Stimulated activated CD4-positive, alpha-beta T cell treated with anti-CD3 and anti-CD28 coated beads, Interleukin-1b, Interleukin-23, amount 100 ng/mL, for 24 hours (primary cell): Measurements from ENCODE around the gene CNTN4.

Source experiments
- DNase-seq, 4 experiments: peaks; one replicate each; pipeline ENCODE4 v3.0.0-alpha.2; 2020; ENCODE audit warnings: low read depth in 4 of 4, low spot score in 1 of 4

CNTN4 gene

DNA sequence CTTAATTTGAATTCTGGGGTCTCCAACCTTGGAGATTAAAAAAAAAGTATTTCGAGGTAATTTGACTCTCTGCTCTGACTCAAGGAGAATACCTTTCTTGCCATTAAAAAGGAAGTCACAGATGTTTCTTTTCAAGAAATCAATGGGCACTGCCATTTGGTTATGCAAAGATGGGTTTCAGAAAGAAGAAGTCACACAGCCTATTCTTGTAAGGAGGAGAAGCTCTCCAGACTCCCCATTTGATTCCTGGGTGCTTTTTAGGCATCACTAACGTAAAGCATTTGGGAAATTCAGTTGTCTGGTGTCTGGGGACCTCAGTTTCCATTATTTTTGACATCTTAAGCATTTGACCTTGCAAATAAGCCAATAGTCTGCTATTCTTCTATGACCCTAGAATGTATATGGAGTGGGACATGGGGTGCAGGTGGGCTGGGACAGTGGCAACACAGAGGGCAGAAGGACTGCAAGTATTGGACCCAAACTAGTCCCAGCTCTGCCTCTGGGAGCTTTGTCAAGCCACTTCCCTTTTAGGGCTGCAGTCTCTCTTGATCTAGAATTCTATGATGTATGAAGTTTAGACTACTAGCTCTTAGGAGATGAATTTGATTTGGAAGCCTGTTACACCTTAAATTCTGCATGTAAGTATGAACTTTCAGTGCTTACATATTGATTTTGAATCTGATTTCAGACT is 983.7 kb downstream of the CNTN4 start:
- DNase-seq: no peak

DNA sequence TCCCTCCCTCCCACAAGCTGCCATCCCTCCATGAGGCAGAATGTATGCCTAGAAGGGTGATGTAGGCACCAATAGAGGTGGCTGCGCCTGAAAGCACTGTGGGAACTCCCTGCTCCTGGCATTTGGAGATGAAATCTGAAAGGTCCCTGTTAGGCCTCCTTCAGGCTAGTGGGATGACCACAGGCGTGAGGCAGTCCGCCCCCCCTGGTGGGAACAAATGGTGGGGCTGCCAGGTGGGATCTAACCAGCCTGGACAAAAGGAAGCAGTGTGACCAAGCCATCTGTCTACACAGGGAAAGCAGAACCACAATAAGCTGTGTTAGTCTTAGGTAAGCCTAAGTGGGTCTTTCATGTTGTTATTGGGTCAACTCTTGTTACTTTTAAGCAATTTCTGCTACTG is 986.2 kb downstream of the CNTN4 start:
- no peak for DNase-seq

DNA sequence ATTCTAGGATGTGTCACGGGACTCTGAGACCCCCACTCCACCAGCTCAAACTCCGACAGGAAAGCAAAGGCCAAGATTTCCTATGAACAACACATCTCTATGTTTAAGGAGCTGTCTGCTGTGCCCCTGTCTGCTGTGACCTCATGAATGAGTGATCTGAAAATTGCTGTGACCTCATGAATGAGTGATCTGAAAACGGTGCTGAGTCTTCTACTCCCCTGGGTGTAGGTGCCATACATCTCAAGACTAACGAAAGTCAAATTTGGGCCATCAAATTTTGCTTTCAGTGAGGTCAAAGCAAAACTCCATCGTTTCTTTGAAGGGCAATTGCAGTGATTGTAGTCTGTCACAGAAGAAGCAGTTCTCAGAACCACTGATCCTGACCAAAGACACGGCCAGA is 987.1 kb downstream of the CNTN4 start:
- no peak for DNase-seq

DNA sequence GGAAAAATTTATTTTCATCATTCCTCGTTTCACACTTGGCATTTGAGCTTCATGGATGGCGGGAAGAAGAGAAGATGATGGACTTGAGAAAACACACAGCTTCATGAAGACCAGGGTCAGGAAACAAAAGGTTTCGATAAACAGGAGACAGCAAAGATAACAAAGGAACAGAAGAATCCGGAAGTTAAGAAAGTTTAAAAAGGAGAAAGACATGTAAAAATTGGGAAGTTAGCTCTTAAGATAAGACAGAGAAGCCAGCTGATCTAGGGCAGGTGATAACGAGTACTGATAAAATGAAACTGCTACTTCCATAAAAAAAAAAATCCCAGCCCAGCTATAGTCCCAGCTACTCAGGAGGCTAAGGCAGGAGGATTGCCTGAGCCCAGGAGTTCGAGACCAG is 987.6 kb downstream of the CNTN4 start:
- DNase-seq: no peak

DNA sequence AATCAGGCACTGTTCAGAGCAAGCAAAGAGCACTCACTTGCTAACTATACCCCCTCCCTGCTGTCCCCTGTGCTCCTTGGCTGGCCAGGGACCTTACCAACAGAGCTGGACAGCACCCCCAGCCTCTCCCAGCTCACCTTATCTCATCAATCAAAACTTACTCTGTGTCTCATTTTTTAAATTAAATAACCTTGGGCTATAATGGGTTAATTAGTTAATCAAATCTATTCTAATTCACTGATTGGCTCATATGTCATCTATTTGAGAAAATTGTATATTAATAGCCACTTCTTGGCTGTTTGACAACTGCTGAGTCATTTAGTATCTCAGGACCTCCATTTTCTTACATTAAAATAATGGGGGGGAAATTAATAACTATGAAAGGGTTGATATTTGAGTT is 988.6 kb downstream of the CNTN4 start:
- no peak for DNase-seq

DNA sequence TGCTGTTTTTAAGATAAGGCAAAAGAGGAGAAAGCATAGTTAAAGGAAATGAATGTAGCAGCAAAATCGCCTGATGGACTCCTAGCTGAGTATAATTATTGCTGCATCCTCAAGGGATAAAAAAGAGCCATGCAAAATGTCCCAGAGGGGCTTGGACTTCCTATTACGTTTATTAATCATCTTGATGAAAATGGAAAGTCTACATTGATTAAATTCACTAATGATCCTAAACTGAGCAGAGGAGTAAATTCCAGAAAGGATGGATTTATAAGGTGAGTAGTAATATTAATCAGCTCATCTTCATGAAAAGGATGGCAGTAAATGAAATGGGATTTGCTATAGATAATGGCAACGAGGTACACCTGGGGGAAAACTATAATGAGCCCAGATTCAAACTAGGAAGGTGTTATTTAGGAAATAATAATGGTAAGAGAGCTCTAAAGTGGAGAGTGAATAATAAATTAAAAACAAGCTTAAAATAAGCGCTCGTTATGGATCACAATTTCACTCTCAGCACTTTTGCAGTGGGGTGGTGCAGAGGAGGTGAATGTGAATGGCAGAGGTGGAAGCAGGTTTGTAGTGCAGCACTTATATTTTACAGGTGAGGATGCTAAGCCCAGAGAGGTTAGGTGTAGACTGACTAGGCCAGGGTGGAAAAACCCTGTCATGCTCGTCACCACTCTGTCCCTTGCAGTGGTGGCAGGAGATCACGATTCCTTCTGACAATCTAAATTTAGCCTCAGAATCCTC is 989.2 kb downstream of the CNTN4 start:
- no peak for DNase-seq

DNA sequence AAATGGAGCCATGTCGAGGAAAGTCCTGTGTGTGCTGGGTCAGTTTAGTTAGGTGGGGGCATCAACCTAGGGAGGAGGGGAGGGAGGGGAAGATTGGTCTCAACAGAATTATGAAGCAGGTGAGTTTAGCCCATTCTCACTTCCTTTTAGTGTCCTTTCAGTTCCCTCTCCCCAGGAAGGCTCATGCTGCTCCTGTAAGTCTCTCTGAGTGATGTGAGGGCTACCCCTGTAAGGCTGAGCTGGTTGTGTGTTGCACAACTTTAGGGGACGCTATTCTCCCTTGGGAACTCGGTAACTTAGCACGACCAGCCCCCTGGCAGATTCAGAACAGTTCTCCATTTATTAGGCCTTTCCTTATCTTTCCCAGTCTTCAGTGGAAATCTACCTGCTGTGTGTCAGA is 990.4 kb downstream of the CNTN4 start:
- no peak for DNase-seq

DNA sequence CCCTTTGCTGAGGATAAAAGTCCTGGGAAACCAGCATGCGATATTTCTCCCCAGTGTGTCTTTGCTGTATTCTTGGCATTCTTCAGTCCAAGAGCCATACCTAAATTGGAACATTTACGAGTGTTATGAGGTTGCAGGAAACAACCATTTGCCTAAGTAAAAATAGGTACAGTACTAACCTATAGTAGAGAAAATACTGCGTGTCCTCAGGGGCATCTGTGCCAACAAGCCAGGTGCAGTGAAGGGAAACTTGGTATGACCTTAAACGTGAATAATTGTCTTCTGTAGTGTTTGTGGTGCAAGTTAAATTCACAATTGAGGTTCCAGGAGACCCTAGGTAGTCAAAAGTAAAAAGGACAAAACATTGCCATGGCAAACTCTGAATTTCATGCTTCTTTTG is 999.3 kb downstream of the CNTN4 start:
- DNase-seq: no peak

DNA sequence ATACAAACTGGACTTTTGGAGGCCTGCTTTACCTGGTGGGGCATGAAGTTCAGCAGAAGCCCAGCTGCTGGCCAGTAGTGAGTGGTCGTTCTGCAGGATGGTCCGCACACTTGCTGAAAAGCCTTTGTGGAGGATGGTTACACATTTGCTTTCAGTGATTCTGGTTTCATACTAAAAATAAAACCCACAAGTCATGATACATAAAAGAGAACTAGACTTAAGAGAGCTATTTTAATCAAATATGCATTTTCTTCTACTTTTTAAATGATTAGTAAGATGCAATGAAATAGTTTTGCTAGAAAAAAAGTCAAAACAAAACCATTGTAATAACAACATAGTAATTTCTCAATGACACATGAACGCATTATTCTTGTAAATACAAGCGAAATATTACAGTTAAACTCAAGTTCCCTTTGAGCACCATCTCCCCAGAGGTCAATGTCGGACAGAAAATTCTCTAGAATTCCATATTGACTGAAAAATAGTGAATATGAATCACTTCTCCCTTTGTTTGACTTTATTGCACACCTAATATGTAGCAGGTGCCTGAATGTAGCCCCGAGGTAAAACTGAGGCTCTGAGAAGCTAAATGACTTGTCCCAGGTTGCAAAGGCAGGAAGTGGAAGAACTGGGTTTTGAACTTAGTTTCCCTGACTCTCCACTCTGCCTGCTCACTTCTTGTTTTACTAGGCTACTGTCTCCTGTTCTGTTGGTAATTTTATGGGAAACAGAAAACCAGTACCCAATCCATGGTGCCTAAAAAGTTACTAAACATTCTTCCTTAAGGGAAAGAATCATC is 1003.2 kb downstream of the CNTN4 start:
- DNase-seq: no peak

DNA sequence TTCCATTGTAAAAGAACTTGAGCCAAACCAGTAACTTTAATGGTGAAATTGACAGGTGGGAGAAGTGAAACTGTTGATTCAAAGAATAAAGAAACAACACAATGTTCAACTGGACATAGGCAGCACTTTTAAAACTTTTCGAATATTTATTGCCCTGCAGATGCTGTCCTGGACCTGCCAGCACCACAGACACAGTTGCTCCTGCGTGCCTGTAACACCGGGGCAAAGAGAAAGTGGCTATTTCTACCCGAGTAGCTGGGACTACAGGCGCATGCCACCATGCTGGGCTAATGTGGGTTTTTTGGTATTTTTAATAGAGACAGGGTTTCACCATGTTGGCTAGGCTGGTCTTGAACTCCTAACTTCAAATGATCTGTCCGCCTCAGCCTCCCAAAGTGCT is 1004.1 kb downstream of the CNTN4 start:
- DNase-seq: no peak

DNA sequence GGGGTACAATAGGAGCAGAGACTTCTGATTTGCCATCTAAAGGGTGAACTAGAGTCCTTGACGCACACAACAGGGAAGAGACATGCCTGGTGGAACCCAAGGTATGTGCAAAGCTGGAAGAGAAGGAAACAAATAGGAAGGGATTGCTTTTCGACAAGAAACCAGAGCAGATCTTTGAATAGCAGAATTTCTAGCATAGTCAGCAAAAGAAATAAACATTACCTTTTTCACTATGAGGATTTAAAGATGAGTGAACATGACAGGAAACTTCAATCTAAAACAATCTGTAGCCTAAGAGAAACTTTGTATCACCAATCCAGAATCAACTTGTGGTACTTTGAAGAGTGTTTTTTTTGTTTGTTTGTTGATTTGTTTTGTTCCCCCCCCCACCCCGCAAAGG is 1006.6 kb downstream of the CNTN4 start:
- DNase-seq: no peak

DNA sequence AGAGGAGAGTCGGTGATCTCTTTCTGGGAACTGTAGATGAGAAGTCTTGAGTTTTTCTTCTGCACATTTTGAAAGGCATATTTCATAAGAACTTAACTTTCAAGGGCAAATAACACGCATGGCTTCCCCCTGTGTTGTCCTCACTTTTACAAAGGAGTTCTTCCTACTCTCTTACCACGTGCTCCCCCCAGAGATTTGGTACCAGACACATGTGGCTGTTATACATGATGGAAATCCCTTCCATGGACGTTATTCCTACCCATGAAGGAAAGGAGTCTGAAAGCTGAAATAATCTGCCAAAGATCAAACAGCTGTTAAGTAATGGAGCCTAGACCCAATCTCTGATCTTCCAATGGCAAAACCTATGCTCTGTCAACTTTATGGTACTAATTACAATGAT is 1007.1 kb downstream of the CNTN4 start:
- no peak for DNase-seq

DNA sequence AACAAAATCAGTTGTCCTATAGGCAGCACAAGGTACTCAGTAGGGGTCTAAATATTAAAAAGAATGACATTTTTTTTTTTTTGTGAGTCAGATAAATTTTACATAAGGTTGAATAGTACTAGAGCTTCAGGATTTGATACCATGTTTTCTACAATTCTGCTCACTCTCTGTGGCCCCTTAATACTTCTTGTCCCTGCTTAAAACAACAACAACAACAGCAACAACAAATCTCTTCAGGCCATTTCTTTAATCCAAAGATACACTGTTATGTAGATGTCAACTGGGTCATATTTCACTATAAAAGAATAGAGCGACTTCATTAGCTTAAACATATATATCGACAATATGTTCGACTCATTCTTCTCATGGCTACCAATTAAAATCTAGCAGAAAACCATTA is 1008.5 kb downstream of the CNTN4 start:
- no peak for DNase-seq
